Right ventricle myocardium inferior (tissue), 1 donor: ENCODE data around the gene ANO10. TPM values are rescaled to one million over a fixed set of nuclear protein-coding genes. Genes with fewer than 3 reads are reported as not detected.
"Not testable (repeated sequence)": the region's sequence is repeated elsewhere in the genome, so short reads cannot be mapped to it uniquely, and the experiment has no call there.

Experiments
- ATAC-seq: fragments of 200-7000 bp; cut with Tn5 transposase; one replicate; pipeline ENCODE4 v1.9.1; 2020; ENCODE audit warnings: mild to moderate bottlenecking, moderate library complexity
- DNase-seq: peaks from one replicate; pipeline ENCODE4 v3.0.0; 2021; ENCODE audit errors: missing footprints
- intact Hi-C: fragments of 100-400 bp; cut with DNase I; formaldehyde crosslinking; loops from one replicate; pipeline ENCODE4 v1.11.0; 2022
- total RNA-seq: library from RNA; stranded (reverse); fragmentation: NEBNext Ultra II Directional; extraction: Animal tissue kit (Norgen Biotek cat#: 25700); gene quantifications from one replicate; pipeline ENCODE4 v1.2.1, GENCODE V29; 2021
- donor health status: DM: no; HTN: yes; CAD: no; lungs with severe emphysema.

Gene ANO10
- total RNA-seq, 1 donor from 2014 or later: 12.3 TPM

- no peak for ATAC-seq
Measured at GRCh38 chr3:43531835-43532234, 90.0 kb downstream of the ANO10 start.

GRCh38 chr3:43528498-43529099 lies 93.2 kb downstream of the ANO10 start:
- intact Hi-C loops: no loop called here
- DNase-seq: no peak
- no peak for ATAC-seq

More at GRCh38 chr3:43531835-43532234, 90.0 kb downstream of the ANO10 start:
- intact Hi-C loops: no loop called here
- no peak for DNase-seq

DNA sequence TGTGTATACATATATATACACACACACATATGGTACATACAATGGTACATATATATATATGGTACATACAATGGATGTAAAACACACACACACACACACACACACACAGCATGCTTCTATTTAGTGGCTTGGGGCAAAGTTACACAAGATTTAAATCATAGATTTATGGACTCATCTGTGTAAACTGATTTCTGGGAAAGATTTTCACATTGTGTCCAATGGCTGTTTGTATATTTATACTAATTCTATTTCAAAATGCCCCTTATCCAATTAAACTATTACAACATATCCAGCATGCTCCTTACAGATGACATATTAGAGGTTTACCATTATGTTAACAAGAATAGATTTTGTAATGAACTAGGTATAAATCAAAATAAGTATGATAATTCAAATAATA lies 94.9 kb downstream of the ANO10 start:
- DNase-seq (no peak), ATAC-seq (no peak)
- intact Hi-C loops: no loop called here

DNA sequence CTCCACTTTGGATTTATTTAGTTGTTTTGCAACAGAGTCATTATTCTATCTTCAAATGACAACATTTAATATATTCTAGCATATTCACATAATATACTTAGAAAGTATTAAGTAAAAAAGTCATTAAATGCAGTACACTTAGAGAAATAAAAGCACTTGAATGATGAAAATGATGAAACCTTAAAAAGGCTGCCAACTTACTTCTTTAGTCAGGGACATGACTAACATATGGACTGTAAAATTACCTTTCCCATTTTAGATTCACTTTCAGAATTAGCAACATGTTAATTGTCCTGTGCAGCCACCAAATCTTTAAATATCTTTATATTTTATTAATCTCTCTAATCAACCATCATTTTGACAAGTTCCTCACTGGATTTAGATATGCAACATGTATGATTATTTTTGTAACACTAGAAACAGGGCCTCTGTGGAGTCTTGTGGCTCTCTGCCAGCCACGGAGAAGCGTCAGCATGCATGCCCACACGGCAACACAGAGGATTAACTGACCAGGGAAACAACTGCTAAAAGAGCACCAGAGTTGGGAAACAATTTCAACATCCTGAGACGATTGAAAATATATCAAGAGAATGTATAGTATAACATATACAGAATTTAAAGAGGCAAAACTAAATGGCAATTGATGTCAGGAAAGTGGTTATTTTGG lies 95.7 kb downstream of the ANO10 start:
- DNase-seq (no peak), ATAC-seq (no peak)
- intact Hi-C loops: no loop called here

DNA sequence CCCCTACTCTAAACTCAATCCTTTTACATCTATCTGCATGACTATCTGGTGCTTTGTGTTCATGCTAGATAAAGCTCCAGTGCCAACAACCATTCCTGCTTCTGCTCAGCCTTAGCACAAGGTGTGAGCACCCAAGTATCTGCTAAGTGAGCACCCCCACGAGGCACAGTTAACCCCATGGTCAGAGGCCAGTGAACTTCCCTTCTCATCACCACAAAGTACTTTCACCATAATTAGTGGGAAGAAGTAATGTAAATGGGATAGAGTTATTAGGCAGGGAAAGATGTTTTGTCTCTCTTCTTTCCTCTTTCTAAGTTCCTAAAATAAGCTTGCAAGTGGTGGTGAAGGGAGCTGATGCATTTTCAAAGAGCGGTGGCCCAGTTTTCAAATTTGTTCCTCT lies 96.4 kb downstream of the ANO10 start:
- no peak for DNase-seq
- ATAC-seq: no peak
- intact Hi-C loops: no loop called here

GRCh38 chr3:43523454-43524053 lies 98.3 kb downstream of the ANO10 start:
- DNase-seq (no peak), ATAC-seq (no peak)
- intact Hi-C loops: no loop called here

GRCh38 chr3:43522727-43523362 lies 99.0 kb downstream of the ANO10 start:
- intact Hi-C loops: no loop called here
- DNase-seq: no peak
- ATAC-seq: no peak

DNA sequence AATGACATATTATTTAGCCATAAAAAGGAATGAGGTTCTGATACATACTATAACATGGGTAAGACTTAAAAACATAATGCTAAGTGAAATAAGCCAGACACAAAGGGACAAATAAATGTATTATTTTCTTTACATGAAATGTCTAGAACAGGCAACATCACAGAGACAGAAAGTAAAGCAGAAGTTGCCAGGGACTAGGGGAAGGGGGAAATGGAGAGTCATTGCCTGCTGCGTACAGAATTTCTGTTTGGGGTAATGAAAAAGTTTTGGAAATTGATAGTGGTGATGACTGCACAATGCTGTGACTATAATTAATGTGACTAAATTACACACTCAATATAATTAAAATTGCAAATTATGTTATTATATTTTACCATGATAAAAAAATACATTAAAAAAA lies 99.9 kb downstream of the ANO10 start:
- no peak for ATAC-seq

DNA sequence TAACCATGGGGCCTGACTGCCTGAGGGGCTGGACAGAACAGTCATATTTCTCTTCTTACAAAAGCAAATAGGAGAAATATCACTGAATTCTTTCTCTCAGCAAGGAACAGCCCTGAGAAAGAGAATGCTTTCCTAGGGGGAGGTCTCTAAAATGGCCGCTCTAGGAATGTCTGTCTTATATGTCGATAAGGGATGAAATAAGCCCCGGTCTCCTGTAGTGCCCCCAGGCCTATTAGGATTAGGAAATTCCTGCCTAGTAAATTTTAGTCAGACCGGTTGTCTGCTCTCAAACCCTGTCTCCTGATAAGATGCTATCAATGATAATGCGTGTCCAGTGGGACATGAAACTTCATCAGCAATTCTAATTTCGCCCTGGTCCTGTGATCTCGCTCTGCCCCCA lies 103.3 kb downstream of the ANO10 start:
- intact Hi-C loops, ATAC-seq, DNase-seq: not testable (repeated sequence)

More for the DNA sequence above, 99.9 kb downstream of the ANO10 start:
- DNase-seq: no peak
- intact Hi-C loops: no loop called here

GRCh38 chr3:43515970-43516635 lies 105.7 kb downstream of the ANO10 start:
- no peak for ATAC-seq
- no peak for DNase-seq
- intact Hi-C loops: no loop called here

DNA sequence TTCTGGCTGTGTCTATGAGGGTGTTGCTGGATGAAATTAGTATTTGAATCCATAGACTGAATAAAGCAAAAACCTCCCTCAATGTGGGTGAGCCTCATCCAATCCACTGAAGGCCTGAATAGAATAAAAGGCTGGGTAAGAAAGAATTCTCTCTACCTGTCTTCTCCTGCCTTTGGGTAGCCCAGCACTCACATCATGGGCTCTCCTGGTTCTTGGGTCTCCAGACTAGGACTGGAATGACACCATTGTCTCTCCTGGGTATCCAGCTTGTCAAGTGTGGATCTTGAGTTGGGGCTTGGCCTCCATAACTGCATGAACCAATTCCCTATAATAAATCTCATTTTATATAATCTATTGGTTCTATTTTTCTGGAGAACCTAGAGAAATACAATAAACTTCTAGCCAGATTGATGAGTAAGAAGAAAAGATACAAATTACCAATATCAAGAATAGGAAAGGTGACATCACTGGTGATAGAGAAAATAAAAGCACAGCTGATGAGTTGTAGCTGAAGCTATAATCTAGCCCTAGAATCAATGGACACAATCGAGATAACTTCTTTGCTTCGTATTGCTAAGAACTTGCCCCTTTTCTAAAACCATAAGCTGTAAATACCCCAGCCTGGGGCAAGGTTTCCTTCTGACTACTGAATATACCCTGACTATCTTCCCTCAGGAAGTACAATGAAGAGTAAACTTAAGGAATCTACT lies 106.4 kb downstream of the ANO10 start:
- intact Hi-C loops: no loop called here
- no peak for DNase-seq
- no peak for ATAC-seq

- ATAC-seq (no peak), DNase-seq (no peak)
- intact Hi-C loops: no loop called here
Measured at GRCh38 chr3:43512754-43513404, 108.9 kb downstream of the ANO10 start.

DNA sequence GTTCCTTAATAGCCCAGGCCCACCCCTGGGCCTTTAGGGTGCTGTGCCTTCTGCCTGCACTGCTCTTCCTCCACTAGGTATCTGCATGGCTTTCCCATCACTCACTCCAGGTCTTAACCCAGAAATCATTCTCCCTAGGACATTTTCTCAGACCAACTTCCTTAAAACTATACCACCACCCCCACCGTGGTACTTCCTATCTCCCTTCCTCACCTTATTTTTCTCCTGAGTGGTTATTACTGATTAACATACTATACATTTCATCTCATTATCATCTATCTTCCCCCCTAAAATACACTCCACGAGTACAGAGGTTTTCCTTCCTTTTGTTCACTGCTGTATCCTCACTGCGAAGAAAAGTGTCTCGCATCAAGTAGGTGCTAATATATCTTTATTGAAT lies 115.2 kb downstream of the ANO10 start:
- no peak for DNase-seq
- intact Hi-C loops: loop anchor here (10.0 kb wide), 1 partner anchor 192 kb away; no protein-coding TSS in a partner anchor

GRCh38 chr3:43505351-43505750 lies 116.5 kb downstream of the ANO10 start:
- DNase-seq (no peak), ATAC-seq (no peak)
- intact Hi-C loops: loop anchor here (10.0 kb wide), 1 partner anchor 191 kb away; no protein-coding TSS in a partner anchor

More for the DNA sequence above, 115.2 kb downstream of the ANO10 start:
- no peak for ATAC-seq

DNA sequence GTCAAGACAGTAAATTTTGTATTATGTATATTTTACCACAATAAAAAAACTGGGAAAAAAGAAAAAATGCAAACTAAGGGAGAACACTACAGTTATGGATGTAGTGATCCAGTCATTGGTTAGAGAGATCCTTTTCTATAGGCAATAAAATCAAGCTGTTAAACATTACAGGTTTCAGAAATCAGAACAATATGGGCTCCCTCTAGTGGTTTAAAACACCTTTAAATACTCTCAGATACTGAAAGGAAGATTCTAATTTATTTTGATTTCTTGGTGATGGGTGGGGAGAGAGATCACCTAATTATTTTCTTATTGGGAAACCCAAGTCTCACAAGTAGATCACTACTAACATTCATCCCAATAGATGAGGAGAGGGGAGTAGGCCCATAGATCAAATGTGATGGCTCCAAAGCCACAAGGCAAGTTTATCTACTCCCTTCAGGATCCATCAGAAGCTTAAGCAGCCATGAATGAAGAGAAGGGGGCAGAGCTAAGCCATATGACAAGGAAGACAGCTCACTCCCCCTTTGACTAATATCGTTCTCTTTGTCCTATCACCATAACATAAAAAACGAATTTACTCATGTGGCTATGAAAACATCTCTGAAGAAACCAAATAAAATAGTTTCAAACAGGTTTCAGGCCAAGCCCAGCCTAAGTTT lies 118.6 kb downstream of the ANO10 start:
- ATAC-seq (no peak), DNase-seq (no peak)
- intact Hi-C loops: loop anchor here (1.0 to 10.0 kb wide), 6 partner anchors 126 to 541 kb away; partner anchors contain the start of gene SNRK

DNA sequence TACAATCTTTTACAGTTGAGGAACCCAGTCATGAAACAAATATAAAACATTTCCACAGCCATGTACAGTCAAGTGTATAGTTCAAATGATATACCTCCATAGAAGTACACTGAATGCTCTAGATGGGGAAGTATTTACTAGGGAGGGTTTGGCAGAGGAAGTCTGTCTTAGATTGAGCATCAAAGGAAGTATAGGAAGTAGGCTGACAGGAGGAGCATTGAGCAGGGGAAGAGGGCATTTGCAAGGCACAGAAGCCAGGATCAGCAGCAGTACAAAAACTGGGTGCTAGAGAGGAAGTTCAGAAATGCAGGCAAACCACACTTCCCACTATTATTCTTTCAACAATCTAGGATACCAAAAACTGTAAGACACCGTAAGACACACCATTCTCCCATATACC lies 122.6 kb downstream of the ANO10 start:
- no peak for ATAC-seq
- DNase-seq: no peak
- intact Hi-C loops: no loop called here

- intact Hi-C loops: no loop called here
- ATAC-seq (no peak), DNase-seq (no peak)
Measured at GRCh38 chr3:43497905-43498365, 123.9 kb downstream of the ANO10 start.
